Fibroblast of lung (primary cell): Measurements from ENCODE around the gene GRIK4.

ENCODE experiments used
- CTCF ChIP-seq, 2 donors: IDR thresholded peaks in 1 of 2; conservative IDR thresholded peaks in 1 of 2; 1 replicate in 1 of 2; 2 replicates in 1 of 2; pipeline ENCODE4 v1.5.1; 2011 to 2012; ENCODE audit warnings: low read length in 2 of 2, control low read depth in 1 of 2, inconsistent platforms in 1 of 2, low read depth in 1 of 2, mild to moderate bottlenecking in 1 of 2
- EZH2 ChIP-seq: IDR thresholded peaks from 2 replicates; pipeline ENCODE4 v1.5.1; 2012; ENCODE audit warnings: low read length, control low read depth, mild to moderate bottlenecking; ENCODE audit errors: missing control alignments

GRCh38 chr11:120590472-120590871 is 78.9 kb downstream of the GRIK4 start:
- TF ChIP-seq CTCF (conservative IDR thresholded peaks at IDR 0.05 in 1 of 2, IDR thresholded peaks at IDR 0.05 in 1 of 2; ENCODE audit: low read depth in 1 of 2, low read length in 2 of 2) = no peak
- TF ChIP-seq EZH2 = no peak
